GM19452 (cell line): ENCODE data around the gene HOXB9.

Experiments
- ATAC-seq: cut with Tn5 transposase; IDR thresholded peaks from one replicate; pipeline ENCODE4 v1.9.1; 2021; ENCODE audit not compliant: unreplicated experiment

HOXB9 gene

GRCh38 chr17:48639982-48640857 is 14.1 kb upstream of the HOXB9 start:
- no peak for ATAC-seq

GRCh38 chr17:48639136-48639535 is 13.0 kb upstream of the HOXB9 start:
- ATAC-seq, result no peak

- ATAC-seq, result no peak
Measured at GRCh38 chr17:48637323-48638260, 11.4 kb upstream of the HOXB9 start.

GRCh38 chr17:48636177-48637018 is 10.2 kb upstream of the HOXB9 start:
- no peak for ATAC-seq

GRCh38 chr17:48634493-48635208 is 8.5 kb upstream of the HOXB9 start:
- no peak for ATAC-seq

- no peak for ATAC-seq
Measured at GRCh38 chr17:48633266-48633677, 7.1 kb upstream of the HOXB9 start.

- no peak for ATAC-seq
Measured at GRCh38 chr17:48632579-48633265, 6.6 kb upstream of the HOXB9 start.

- no peak for ATAC-seq
Measured at GRCh38 chr17:48631693-48632578, 5.8 kb upstream of the HOXB9 start.

GRCh38 chr17:48630925-48631692 is 5.0 kb upstream of the HOXB9 start:
- ATAC-seq, result no peak

GRCh38 chr17:48630009-48630924 is 4.1 kb upstream of the HOXB9 start:
- ATAC-seq, result no peak

- no peak for ATAC-seq
Measured at GRCh38 chr17:48629411-48629759, 3.2 kb upstream of the HOXB9 start.

- no peak for ATAC-seq
Measured at GRCh38 chr17:48628649-48629410, 2.7 kb upstream of the HOXB9 start.

- no peak for ATAC-seq
Measured at GRCh38 chr17:48627623-48628521, 1.7 kb upstream of the HOXB9 start.

- no peak for ATAC-seq
Measured at GRCh38 chr17:48627118-48627597, 1.0 kb upstream of the HOXB9 start.
